ENCODE results near the gene STX12. TPM values are rescaled to one million over a fixed set of nuclear protein-coding genes. Genes with fewer than 3 reads are reported as not detected.

Gene STX12
- total RNA-seq, 1 donor from 2014 or later, result 91.9 TPM

GRCh38 chr1:27778056-27778455 is 5.0 kb downstream of the STX12 start:
- Histone ChIP-seq H3K27me3 (no peaks in the 10 kb centered on the region), H3K27ac (no peak overlapping the region), H3K4me3 (no peak overlapping the region), H3K4me1 (peaks cover 0 to 18% of the 10 kb centered on the region in 2 donors), H3K9me3 (no peaks in the 10 kb centered on the region), H3K36me3 (peaks cover 4 to 5% of the 10 kb centered on the region in 2 donors)
- DNase-seq (ENCODE audit: low spot score in 2 of 2), result no peak
- intact Hi-C loops (cut with DNase I), result no loop called here
- TF ChIP-seq, protein P1, sequence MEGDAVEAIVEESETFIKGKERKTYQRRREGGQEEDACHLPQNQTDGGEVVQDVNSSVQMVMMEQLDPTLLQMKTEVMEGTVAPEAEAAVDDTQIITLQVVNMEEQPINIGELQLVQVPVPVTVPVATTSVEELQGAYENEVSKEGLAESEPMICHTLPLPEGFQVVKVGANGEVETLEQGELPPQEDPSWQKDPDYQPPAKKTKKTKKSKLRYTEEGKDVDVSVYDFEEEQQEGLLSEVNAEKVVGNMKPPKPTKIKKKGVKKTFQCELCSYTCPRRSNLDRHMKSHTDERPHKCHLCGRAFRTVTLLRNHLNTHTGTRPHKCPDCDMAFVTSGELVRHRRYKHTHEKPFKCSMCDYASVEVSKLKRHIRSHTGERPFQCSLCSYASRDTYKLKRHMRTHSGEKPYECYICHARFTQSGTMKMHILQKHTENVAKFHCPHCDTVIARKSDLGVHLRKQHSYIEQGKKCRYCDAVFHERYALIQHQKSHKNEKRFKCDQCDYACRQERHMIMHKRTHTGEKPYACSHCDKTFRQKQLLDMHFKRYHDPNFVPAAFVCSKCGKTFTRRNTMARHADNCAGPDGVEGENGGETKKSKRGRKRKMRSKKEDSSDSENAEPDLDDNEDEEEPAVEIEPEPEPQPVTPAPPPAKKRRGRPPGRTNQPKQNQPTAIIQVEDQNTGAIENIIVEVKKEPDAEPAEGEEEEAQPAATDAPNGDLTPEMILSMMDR (IDR thresholded peaks at IDR 0.05), result no peak

GRCh38 chr1:27779122-27779521 is 6.1 kb downstream of the STX12 start:
- Histone ChIP-seq H3K9me3 (no peaks in the 10 kb centered on the region), H3K4me3 (no peak overlapping the region), H3K4me1 (peaks cover 0 to 16% of the 10 kb centered on the region in 2 donors)

DNA sequence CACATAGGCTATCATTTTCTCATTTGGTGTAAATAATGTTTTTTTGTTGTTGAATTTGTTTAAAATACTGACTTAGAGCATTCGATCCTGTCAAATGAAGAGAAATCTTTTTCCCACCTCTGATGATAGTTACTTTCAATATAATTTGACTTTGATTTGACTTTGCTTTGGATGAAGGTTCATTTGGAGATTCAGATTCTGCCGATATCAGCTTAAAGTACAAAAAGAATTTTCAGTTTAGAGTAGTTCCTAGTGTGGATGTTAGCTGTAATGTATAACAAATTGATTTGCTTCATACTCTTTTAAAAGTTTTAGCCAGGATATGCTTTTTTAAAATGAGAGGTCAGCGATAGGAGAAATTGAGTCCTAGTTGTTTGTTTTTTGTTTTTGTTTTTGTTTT is 9.9 kb downstream of the STX12 start:
- H3K36me3 ChIP-seq, result peaks cover 0 to 5% of the 10 kb centered on the region in 2 donors
- no peak overlapping the region for H3K27ac ChIP-seq
- no peaks in the 10 kb centered on the region for H3K9me3 ChIP-seq
- peaks cover 0 to 12% of the 10 kb centered on the region in 2 donors for H3K4me1 ChIP-seq
- DNase-seq (ENCODE audit: low spot score in 2 of 2), result no peak
- H3K27me3 ChIP-seq, result no peaks in the 10 kb centered on the region
- intact Hi-C loops (cut with DNase I), result no loop called here
- H3K4me3 ChIP-seq, result no peak overlapping the region
- TF ChIP-seq, protein P1 (IDR thresholded peaks at IDR 0.05), result no peak

More at GRCh38 chr1:27779122-27779521, 6.1 kb downstream of the STX12 start:
- Histone ChIP-seq H3K27ac (no peak overlapping the region), H3K27me3 (no peaks in the 10 kb centered on the region), H3K36me3 (peaks cover 4 to 5% of the 10 kb centered on the region in 2 donors)
- intact Hi-C loops (cut with DNase I), result no loop called here
- DNase-seq (ENCODE audit: low spot score in 2 of 2), result no peak
- TF ChIP-seq, protein P1 (IDR thresholded peaks at IDR 0.05), result no peak

DNA sequence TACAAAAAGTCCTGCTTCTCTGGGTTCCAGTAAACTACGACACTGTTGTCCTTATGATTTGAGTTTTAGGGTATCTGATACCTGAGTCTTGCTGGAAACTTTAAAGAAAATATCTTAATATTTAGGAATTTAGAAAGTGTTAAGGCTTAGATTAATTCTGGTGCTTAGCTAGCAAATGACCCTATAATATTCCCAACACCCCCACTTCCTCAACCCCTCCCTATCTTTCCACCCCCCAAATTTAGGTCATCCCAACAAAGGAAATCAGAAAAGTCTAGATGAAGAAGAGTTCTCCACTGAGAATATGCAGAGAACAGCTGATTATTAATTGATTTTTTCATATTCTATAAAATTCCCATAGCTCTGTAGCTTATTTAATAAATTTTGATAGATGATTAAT is 11.7 kb downstream of the STX12 start:
- H3K27ac ChIP-seq, result no peak overlapping the region
- intact Hi-C loops (cut with DNase I), result no loop called here
- no peaks in the 10 kb centered on the region for H3K9me3 ChIP-seq
- no peaks in the 10 kb centered on the region for H3K27me3 ChIP-seq
- H3K4me3 ChIP-seq, result no peak overlapping the region
- peaks cover 0 to 12% of the 10 kb centered on the region in 2 donors for H3K4me1 ChIP-seq
- H3K36me3 ChIP-seq, result peaks cover 1 to 7% of the 10 kb centered on the region in 2 donors
- DNase-seq (ENCODE audit: low spot score in 2 of 2), result no peak
- TF ChIP-seq, protein P1 (IDR thresholded peaks at IDR 0.05), result no peak

GRCh38 chr1:27785781-27786455 is 12.9 kb downstream of the STX12 start:
- DNase-seq (ENCODE audit: low spot score in 2 of 2), result no peak
- Histone ChIP-seq H3K27me3 (no peaks in the 10 kb centered on the region), H3K27ac (peak overlapping the region in 1 of 2 donors; percentile 25), H3K9me3 (no peaks in the 10 kb centered on the region), H3K4me1 (peaks cover 0 to 12% of the 10 kb centered on the region in 2 donors), H3K4me3 (no peak overlapping the region), H3K36me3 (peaks cover 13 to 16% of the 10 kb centered on the region in 2 donors)
- intact Hi-C loops (cut with DNase I), result no loop called here
- TF ChIP-seq, protein P1 (IDR thresholded peaks at IDR 0.05), result no peak
